ENCODE results near the gene ATP5PO.

- TF ChIP-seq EZH2 (IDR thresholded peaks at IDR 0.05) (no peak), FOXP2 (optimal IDR thresholded peaks at IDR 0.05; ENCODE audit: control extremely low read depth, extremely low read length, insufficient read depth) (no peak), POLR2AphosphoS5 (IDR thresholded peaks at IDR 0.05; ENCODE audit: borderline replicate concordance, low read depth, low read length) (no peak)
These were observed 1.8 kb upstream of the ATP5PO start for GRCh38 chr21:33917421-33917820.
